WERI-Rb-1 (cell line): Measurements from ENCODE around the gene NOL7.

Experiments
- DNase-seq: peaks from one replicate; pipeline ENCODE4 v3.0.0-alpha.2; 2020
- H3K27ac ChIP-seq: fragments of 250-450 bp; sonication (Bioruptor Pico); 2 replicates; pipeline ENCODE4 v1.5.1; 2020; ENCODE audit warnings: mild to moderate bottlenecking, moderate library complexity
- H3K27me3 ChIP-seq: fragments of 250-450 bp; sonication (Bioruptor Pico); 2 replicates; pipeline ENCODE4 v1.5.1; 2021; ENCODE audit warnings: mild to moderate bottlenecking, low read depth, moderate library complexity; ENCODE audit not compliant: insufficient read depth, severe bottlenecking
- H3K36me3 ChIP-seq: fragments of 250-450 bp; sonication (Bioruptor Pico); 2 replicates; pipeline ENCODE4 v1.5.1; 2020; ENCODE audit warnings: mild to moderate bottlenecking, moderate library complexity
- H3K4me3 ChIP-seq: 2 replicates; pipeline ENCODE4 v1.5.1; 2011; ENCODE audit warnings: low read depth, mild to moderate bottlenecking, control low read depth, low read length
- H3K9me3 ChIP-seq: fragments of 250-450 bp; sonication (Bioruptor Pico); 2 replicates; pipeline ENCODE4 v1.5.1; 2021; ENCODE audit warnings: mild to moderate bottlenecking, moderate library complexity; ENCODE audit not compliant: severe bottlenecking
- CTCF ChIP-seq: IDR thresholded peaks from 2 replicates; pipeline ENCODE4 v1.5.1; 2011; ENCODE audit warnings: low read depth, mild to moderate bottlenecking, control low read depth, inconsistent platforms, low read length

Gene NOL7

GRCh38 chr6:13597073-13597472, 18.1 kb upstream of the NOL7 start:
- H3K36me3 ChIP-seq = peaks cover 3% of the 10 kb centered on the region; the same call in 1 of the 2 replicates
- no peak overlapping the region for H3K4me3 ChIP-seq
- H3K27ac ChIP-seq = no peak overlapping the region
- H3K27me3 ChIP-seq = no peaks in the 10 kb centered on the region
- TF ChIP-seq CTCF = no peak
- no peaks in the 10 kb centered on the region for H3K9me3 ChIP-seq
- no peak for DNase-seq

DNA sequence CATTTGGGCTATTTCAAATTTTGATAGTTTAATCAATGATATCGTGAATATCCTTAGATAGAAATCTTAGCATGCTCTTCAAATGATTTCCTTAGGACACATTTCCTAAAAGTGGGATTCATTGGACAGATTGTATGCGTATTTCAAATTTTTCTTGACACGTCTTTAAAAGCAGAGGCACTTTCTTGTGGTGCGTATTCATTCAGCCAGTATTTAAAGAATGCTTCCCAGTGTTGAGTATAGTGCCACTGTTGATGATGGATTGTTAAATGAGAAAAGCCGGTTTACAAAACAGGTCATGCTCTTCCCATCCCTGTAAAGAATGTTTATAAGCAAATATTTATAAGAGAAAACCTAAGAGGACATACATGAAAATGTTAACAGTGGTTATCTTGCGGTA, 15.1 kb upstream of the NOL7 start:
- Histone ChIP-seq H3K36me3 (peaks cover 3% of the 10 kb centered on the region; the same call in 1 of the 2 replicates), H3K27me3 (no peaks in the 10 kb centered on the region), H3K4me3 (no peak overlapping the region), H3K27ac (no peak overlapping the region), H3K9me3 (no peaks in the 10 kb centered on the region)
- no peak for TF ChIP-seq CTCF
- DNase-seq = no peak

DNA sequence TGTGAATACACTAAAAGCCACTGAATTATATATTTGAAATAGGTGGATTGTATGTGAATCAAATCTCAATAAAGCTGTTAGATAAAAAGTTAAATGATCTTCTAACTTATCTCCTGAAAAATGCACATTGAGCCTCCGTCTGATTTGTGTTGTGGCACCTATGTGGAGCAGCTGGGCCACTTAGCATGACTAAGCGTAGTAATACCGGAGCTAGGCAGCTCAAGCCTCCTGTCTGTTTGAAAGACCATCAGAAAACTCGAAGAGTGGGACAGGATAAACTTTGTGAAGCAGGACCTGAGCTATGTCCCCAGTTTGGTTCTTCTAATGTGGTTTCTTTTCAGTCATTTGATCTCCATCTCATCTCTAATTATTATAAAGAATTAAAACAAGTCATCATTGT, 11.0 kb upstream of the NOL7 start:
- no peak for DNase-seq
- no peak for TF ChIP-seq CTCF
- peaks cover 3% of the 10 kb centered on the region for H3K36me3 ChIP-seq
- H3K27ac ChIP-seq = no peak overlapping the region
- H3K4me3 ChIP-seq = no peak overlapping the region
- no peaks in the 10 kb centered on the region for H3K27me3 ChIP-seq
- H3K9me3 ChIP-seq = no peaks in the 10 kb centered on the region

DNA sequence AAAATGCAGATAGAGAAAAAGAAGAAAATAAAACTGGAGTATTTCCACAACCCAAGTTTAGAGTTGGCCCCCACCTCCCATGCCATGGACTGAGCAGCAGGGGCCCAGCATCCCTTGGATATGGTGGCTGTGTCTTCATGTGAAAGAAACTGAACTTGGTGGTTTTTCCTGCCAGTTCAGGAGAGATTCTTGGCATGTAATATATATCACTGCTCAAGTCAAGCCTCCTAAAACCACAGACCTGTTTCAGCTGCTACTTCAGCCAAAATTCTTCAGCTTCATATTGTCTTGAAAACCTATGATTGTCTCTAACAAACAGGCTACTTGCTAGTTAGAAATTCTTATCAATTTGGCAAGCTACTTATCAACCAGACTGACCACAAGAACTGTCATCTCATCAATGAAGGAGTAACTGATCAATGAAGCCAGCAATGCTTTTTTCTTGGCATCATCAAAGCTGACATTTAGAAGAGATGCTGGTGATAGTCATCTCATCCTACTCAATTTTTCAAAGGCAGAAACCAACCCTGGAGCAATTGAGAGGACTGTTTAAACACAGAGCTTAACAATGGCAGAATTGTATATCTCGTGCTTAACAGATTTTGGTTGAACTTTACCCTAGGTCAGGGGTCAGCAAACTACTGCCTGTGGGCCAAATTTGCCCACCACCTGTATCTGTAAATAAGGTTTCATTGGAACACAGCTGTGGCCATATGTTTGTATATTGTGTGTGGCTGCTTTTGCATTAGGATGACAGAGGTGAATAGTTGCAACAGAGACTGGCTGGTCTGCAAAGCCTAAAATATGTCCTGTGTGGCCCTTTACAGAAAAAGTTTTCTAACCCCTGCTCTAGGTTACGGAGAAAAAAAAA, 10.4 kb upstream of the NOL7 start:
- DNase-seq = no peak
- no peak for TF ChIP-seq CTCF
- no peaks in the 10 kb centered on the region for H3K27me3 ChIP-seq
- H3K36me3 ChIP-seq = peaks cover 3% of the 10 kb centered on the region
- no peak overlapping the region for H3K4me3 ChIP-seq
- H3K27ac ChIP-seq = no peak overlapping the region
- no peaks in the 10 kb centered on the region for H3K9me3 ChIP-seq

- Histone ChIP-seq H3K9me3 (no peaks in the 10 kb centered on the region), H3K4me3 (no peak overlapping the region), H3K27me3 (no peaks in the 10 kb centered on the region), H3K27ac (no peak overlapping the region), H3K36me3 (peaks cover 3% of the 10 kb centered on the region)
- TF ChIP-seq CTCF = no peak
- no peak for DNase-seq
Observed at GRCh38 chr6:13605634-13606033, 9.5 kb upstream of the NOL7 start.

- H3K9me3 ChIP-seq = no peaks in the 10 kb centered on the region
- no peak overlapping the region for H3K4me3 ChIP-seq
- no peak for DNase-seq
- H3K27me3 ChIP-seq = no peaks in the 10 kb centered on the region
- TF ChIP-seq CTCF = no peak
- no peak overlapping the region for H3K27ac ChIP-seq
- peaks cover 16% of the 10 kb centered on the region for H3K36me3 ChIP-seq
Observed at GRCh38 chr6:13611715-13612114, 3.4 kb upstream of the NOL7 start.
